Measurements from ENCODE around the gene PBX3. TPM values are rescaled to one million over a fixed set of nuclear protein-coding genes. Genes with fewer than 3 reads are reported as not detected.
"Not testable (repeated sequence)": the region's sequence is repeated elsewhere in the genome, so short reads cannot be mapped to it uniquely, and the experiment has no call there.

PBX3 gene
- polyA plus RNA-seq, 3 donors = 27.8 to 30.6 (median 29.9) TPM

DNA sequence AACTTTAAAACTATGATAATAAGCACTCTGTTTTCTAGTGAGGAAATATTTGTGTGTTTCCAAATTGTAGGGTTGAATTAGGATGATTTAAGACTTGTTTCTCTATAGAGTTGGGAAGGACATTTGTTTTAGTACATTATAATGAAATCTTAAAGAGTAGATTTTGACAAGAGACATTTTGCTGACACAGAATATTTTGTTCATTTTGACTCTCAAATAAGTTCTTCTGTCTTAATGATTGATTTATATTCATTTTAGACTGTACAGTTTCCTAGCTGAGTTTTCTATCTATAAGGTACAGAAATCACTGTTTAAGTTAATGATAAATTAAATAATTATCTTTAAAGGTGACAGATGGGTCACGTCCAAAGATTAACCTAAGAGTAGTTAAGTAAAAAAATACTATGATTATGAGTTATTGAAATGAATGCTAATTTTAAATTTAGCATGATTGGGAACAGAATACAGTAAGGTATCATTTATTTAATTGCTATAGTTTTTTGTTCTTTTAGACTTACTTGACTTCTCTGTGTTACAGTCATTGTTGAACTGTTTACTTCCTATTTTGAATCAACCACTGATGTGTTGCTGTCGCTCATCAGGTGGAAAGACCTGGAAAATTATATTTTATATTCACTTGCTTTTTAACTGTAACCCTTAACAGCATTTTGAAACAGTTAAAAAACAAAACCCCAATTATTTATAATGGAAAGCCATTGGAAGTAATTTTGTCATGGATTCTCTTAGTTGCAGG is 19.5 kb downstream of the PBX3 start:
- DNase-seq (ENCODE audit: extremely low read depth in 1 of 11, low read depth in 9 of 11, low spot score in 4 of 11) = no peak

- no peak for DNase-seq (ENCODE audit: extremely low read depth in 1 of 11, low read depth in 9 of 11, low spot score in 4 of 11)
Measured at GRCh38 chr9:125767349-125767748, 20.2 kb downstream of the PBX3 start.

DNA sequence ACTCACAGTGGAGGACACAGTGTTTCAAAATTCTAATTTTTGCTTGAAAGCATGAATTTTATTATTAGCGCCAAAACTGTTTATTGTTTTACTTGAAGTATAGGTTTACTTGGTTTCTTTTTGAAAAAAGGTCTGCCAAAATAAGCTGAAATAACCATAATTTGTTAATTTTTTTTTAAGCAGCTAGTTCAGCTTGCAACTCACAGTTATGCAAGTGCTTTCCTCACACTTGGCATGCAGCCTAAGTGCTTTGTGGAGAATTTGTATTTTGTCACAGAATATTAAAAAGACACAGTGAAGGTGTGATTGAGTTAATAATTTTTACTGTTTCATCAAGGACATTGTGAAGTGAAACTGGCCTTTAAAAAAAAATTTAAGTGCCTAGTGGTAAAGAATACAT is 21.6 kb downstream of the PBX3 start:
- no peak for DNase-seq (ENCODE audit: extremely low read depth in 1 of 11, low read depth in 9 of 11, low spot score in 4 of 11)

DNA sequence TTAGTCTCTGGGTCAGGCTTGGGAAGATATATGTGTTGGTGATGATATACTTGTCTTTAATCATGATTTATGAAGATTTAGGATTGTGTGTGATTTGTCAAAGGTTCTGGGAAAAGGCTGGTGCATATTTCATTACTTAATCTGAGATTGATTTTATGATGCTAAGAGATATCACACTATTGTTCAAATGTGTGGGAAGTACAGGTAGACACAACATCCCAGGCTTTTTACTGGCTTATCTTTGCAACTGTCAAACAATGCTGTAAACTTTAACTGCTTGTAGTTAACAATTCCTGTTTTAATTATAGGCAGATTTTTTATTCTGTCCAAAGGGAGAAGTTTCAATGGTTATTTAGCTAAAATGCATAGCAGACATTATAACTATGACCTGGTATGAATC is 23.9 kb downstream of the PBX3 start:
- DNase-seq (ENCODE audit: extremely low read depth in 1 of 11, low read depth in 9 of 11, low spot score in 4 of 11) = no peak

GRCh38 chr9:125772740-125773139 is 25.6 kb downstream of the PBX3 start:
- DNase-seq (ENCODE audit: extremely low read depth in 1 of 11, low read depth in 9 of 11, low spot score in 4 of 11) = no peak

- DNase-seq (ENCODE audit: extremely low read depth in 1 of 11, low read depth in 9 of 11, low spot score in 4 of 11) = no peak
Measured at GRCh38 chr9:125774106-125774505, 26.9 kb downstream of the PBX3 start.

GRCh38 chr9:125776789-125777188 is 29.6 kb downstream of the PBX3 start:
- DNase-seq (ENCODE audit: extremely low read depth in 1 of 11, low read depth in 9 of 11, low spot score in 4 of 11) = not testable (repeated sequence)

DNA sequence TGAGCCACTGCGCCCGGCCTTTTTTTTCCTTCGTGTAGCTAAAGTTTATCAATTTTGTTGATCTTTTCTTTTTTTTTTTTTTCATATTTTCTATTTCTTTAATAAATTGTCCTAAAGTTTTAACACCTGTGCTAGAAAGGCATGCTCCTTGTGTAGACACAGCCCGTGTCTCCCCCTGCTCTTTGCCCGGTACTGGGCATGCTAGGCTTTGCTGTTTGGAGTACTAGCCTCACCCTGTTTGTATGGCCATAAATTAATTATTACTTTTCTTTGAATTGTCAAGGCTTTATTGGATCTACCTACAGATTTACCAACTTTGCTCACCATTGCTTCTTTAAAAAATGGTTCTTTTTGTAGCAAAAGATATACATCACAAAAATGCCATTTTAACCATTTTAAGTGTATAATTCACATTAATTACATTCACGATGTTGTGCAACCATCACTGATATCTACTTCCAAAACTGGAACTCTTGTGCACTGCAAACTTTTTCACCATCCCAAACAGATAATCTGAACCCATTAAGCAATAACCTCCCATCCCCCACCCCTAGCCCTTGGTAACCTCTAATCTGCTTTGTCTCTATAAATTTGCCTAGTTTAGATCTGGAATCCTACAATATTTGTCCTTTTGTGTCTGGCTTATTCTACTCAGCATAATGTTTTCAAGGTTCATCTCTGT is 31.5 kb downstream of the PBX3 start:
- DNase-seq (ENCODE audit: extremely low read depth in 1 of 11, low read depth in 9 of 11, low spot score in 4 of 11) = not testable (repeated sequence)

- DNase-seq (ENCODE audit: extremely low read depth in 1 of 11, low read depth in 9 of 11, low spot score in 4 of 11) = not testable (repeated sequence)
Measured at GRCh38 chr9:125779220-125779565, 32.0 kb downstream of the PBX3 start.

- DNase-seq (ENCODE audit: extremely low read depth in 1 of 11, low read depth in 9 of 11, low spot score in 4 of 11) = no peak
Measured at GRCh38 chr9:125782718-125783117, 35.5 kb downstream of the PBX3 start.

DNA sequence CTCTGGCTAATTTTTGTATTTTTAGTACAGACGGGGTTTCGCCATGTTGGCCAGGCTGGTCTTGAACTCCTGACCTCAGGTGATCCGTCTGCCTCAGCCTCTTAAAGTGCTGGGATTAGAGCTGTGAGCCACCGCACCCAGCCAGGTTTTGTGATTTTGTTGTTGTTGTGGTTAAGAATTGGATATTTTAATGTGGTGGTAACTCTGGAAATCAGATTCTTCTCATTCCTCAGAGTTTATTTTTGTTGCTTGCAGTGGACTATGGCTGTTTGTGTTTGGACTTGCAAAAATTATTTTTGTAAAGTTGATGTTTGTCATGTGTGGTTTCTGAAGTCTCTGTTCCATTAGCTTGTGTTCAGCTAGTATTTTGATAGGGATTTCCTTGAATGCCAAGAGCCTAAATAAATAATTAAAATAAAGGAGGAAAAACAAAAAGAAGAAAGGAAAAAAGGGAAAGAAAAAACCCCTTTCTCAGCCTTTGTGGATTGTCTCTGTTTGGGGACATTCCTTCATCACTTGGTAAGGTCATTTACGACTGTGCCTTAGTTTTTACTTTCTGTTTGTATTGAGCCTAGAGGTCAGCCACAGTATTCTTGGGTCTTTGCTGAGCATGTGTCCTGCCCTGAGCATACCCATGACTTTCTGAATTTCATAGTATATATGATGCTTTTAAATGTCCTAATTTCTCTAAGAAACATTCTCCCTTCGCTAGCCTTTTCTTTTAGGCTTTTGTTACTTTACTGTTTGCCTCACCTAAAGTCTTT is 37.3 kb downstream of the PBX3 start:
- no peak for DNase-seq (ENCODE audit: extremely low read depth in 1 of 11, low read depth in 9 of 11, low spot score in 4 of 11)

- DNase-seq (ENCODE audit: extremely low read depth in 1 of 11, low read depth in 9 of 11, low spot score in 4 of 11) = no peak
Measured at GRCh38 chr9:125785248-125785751, 38.1 kb downstream of the PBX3 start.

- DNase-seq (ENCODE audit: extremely low read depth in 1 of 11, low read depth in 9 of 11, low spot score in 4 of 11) = no peak
Measured at GRCh38 chr9:125787715-125788114, 40.5 kb downstream of the PBX3 start.

DNA sequence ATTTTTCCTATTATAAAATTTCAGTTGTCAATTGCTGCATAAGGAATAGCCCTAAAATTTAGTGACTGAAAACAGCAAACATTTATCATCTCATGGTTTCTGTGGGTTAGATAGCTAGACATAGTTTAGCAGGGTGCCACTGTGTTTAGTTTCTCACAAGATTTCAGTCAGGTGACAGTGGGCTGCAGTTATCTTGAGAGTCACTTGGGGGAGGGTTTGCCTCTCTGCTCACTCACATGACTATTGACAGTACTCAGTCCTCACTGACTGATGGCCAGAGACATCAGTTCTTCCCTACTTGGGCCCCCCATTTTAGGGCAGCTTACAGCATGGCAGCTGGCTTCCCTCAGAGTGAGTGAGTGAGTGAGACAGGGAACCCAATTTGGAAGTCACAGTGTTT is 42.0 kb downstream of the PBX3 start:
- DNase-seq (ENCODE audit: extremely low read depth in 1 of 11, low read depth in 9 of 11, low spot score in 4 of 11) = no peak

GRCh38 chr9:125794708-125795107 is 47.5 kb downstream of the PBX3 start:
- no peak for DNase-seq (ENCODE audit: extremely low read depth in 1 of 11, low read depth in 9 of 11, low spot score in 4 of 11)

DNA sequence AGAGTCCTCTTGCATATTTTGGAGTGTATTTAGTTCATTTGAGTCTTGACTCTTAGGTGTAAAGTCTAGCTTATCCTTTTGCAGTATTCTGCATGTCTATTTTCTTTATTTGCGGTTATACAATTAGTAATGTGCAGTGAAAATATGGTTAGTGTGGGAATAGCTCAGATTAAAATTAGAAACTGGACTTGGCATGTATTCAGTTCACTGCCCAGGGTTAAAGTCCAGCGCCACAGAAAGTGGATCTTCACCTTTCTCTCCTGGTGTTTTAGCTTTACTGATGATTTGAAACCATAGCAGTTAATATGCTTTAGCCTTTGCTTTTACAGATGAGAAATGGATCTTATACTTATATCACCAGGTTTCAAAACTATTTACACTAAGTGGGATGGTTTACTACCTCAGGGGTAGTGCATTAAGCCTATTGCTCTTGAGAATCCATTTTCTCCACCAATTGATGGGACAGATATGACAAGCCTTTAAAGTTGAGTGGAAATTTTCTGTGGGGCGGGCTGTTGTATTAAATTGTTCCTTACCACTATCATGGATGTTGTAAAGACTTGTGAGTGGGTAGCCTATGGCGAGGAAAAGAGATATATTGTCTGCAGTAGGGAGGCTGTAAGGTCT is 48.9 kb downstream of the PBX3 start:
- no peak for DNase-seq (ENCODE audit: extremely low read depth in 1 of 11, low read depth in 9 of 11, low spot score in 4 of 11)

GRCh38 chr9:125797930-125798329 is 50.8 kb downstream of the PBX3 start:
- DNase-seq (ENCODE audit: extremely low read depth in 1 of 11, low read depth in 9 of 11, low spot score in 4 of 11) = no peak

GRCh38 chr9:125803526-125803925 is 56.4 kb downstream of the PBX3 start:
- no peak for DNase-seq (ENCODE audit: extremely low read depth in 1 of 11, low read depth in 9 of 11, low spot score in 4 of 11)

DNA sequence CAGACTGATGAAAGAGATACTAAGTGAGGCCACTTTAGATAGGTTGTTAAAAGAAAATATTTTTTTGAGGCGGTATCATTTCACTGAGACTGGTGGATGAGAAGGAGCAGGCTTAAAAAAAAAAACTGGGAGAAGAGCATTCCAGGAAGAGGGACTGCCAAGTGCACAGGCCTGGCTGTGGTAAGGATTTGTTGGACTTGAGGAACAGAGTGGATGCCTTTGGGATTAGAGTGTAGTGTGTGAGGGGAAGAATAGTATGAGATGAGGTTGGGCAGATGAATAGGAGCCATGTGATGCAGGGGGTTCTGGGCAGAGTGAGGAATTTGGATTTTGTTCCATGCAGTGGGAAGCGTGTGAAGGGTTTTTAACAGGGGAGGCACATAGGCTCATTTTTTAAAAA is 57.9 kb downstream of the PBX3 start:
- no peak for DNase-seq (ENCODE audit: extremely low read depth in 1 of 11, low read depth in 9 of 11, low spot score in 4 of 11)

DNA sequence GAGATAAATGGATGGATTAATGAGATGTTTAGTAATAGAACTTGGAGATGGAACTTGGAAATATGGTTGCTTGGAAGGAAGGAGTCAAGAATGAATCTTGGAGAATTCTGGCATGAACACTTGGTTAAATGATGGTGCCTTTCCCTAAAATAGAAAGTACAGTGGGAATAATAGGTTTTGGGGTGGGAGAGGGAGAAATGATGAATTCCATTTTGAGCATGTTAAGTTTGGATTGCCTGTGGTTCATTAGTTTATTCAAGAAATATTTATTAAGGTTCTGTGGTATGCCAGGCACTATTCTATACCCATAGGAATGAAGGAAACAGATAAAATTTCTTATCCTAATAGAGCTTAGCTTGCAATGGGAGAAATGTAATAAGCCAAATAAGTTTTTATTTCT is 58.4 kb downstream of the PBX3 start:
- no peak for DNase-seq (ENCODE audit: extremely low read depth in 1 of 11, low read depth in 9 of 11, low spot score in 4 of 11)

Data from renal cortex interstitium (tissue), 11 donors.